Measurements from ENCODE around the gene AHCY.

DNA sequence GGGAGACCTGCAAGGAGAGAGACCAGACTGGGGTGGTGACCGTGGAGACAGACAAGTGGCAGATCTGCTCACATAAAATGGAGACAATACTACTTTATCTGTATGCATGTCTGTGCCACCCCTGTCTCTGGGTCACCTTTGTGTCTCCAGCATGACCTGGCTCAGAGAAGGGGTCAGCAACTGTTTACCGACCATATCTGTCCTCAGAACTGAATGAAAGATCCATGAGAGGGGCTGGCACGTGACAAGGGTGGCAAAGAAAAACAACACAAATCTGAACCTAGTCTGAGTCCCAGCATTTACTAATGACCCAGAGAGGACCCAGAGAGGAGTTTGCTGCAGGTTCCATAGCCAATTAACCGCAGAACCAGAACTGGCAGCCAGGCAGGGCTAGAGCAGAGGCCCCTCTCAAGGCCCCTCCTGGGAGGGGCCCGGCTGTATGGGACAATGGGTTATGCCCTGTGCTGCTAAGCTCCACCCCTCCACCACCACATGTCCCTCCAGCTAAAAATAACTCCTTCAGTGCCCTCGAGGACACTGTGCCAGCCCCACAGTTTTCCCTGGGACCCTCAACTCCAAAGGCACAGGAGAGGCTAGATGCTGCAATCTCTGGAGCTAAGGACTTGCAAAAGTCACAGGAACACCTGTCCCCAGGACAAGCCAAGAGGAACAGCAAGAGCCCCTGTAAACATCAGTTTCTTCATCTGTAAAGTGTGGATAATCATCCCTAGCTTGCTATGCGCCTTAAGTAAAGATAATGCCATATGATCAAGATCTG is 2.2 kb downstream of the AHCY start:
- no peak for TF ChIP-seq EGR1 (IDR thresholded peaks at IDR 0.05)
- no peak for TF ChIP-seq FOXM1 (IDR thresholded peaks at IDR 0.05; ENCODE audit: borderline replicate concordance, low read depth)
- no peak for TF ChIP-seq YY1 (IDR thresholded peaks at IDR 0.05; ENCODE audit: low read depth)
- TF ChIP-seq TAF1 (IDR thresholded peaks at IDR 0.05; ENCODE audit: low read depth), result no peak
- no peak for TF ChIP-seq EP300 (IDR thresholded peaks at IDR 0.05; ENCODE audit: borderline replicate concordance)
- TF ChIP-seq TCF12 (IDR thresholded peaks at IDR 0.05; ENCODE audit: low read depth), result no peak
- TF ChIP-seq CREB1 (IDR thresholded peaks at IDR 0.05; ENCODE audit: low read depth), result no peak
- TF ChIP-seq, protein P1, sequence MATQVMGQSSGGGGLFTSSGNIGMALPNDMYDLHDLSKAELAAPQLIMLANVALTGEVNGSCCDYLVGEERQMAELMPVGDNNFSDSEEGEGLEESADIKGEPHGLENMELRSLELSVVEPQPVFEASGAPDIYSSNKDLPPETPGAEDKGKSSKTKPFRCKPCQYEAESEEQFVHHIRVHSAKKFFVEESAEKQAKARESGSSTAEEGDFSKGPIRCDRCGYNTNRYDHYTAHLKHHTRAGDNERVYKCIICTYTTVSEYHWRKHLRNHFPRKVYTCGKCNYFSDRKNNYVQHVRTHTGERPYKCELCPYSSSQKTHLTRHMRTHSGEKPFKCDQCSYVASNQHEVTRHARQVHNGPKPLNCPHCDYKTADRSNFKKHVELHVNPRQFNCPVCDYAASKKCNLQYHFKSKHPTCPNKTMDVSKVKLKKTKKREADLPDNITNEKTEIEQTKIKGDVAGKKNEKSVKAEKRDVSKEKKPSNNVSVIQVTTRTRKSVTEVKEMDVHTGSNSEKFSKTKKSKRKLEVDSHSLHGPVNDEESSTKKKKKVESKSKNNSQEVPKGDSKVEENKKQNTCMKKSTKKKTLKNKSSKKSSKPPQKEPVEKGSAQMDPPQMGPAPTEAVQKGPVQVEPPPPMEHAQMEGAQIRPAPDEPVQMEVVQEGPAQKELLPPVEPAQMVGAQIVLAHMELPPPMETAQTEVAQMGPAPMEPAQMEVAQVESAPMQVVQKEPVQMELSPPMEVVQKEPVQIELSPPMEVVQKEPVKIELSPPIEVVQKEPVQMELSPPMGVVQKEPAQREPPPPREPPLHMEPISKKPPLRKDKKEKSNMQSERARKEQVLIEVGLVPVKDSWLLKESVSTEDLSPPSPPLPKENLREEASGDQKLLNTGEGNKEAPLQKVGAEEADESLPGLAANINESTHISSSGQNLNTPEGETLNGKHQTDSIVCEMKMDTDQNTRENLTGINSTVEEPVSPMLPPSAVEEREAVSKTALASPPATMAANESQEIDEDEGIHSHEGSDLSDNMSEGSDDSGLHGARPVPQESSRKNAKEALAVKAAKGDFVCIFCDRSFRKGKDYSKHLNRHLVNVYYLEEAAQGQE (IDR thresholded peaks at IDR 0.05; ENCODE audit: low read depth), result no peak
- TF ChIP-seq, protein P2, sequence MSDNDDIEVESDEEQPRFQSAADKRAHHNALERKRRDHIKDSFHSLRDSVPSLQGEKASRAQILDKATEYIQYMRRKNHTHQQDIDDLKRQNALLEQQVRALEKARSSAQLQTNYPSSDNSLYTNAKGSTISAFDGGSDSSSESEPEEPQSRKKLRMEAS (IDR thresholded peaks at IDR 0.05), result 0 out of 2 replicates have a peak, but pooled peaks have one; percentile 19
- TF ChIP-seq ZBTB7A (IDR thresholded peaks at IDR 0.05; ENCODE audit: low read depth), result no peak
- no peak for TF ChIP-seq CEBPB (IDR thresholded peaks at IDR 0.05)
- no peak for TF ChIP-seq RAD21 (IDR thresholded peaks at IDR 0.05; ENCODE audit: low read depth)
- TF ChIP-seq NFIC (IDR thresholded peaks at IDR 0.05), result no peak

Measured in Ishikawa (cell line).